ENCODE measurements around the gene UPF1.

Gene UPF1

GRCh38 chr19:18831524-18832305 lies at the start of gene UPF1:
UPF1 (plus strand) TSS chr19:18831959; CDS start chr19:18832210, 251 bp downstream.
- no peak for FAIRE-seq

DNA sequence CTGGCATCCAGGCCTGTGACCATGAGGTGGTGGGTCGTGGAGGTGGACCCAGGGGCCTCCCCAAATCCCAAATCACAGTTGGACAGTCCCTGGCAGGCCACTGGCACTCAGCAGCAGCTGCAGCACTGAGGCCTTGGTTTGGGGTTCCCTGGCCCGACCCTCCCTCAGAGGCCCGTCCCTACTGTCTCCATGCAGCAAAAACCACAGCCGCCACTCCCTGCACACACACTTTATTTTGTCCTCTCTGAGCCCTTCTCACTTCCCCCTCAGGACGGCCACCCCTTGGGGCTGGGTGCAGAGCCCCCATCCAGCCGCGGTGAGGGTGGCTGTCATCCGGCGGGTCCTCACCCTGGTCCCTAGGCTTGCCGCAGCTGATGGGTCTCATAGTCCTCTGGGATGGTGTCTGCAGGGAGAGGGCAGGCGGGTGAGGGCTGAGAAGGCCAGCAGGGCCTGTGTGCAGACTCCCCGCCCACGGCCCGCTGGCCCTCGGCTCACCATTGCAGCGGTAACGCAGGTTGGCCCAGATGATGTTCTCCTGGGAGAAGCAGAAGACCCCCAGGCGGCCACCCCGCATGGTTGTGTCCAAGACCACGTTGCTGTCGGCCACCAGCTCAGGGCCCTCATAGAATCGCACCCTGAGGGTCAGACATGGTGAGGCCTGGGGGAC lies 49.1 kb upstream of the UPF1 start:
- FAIRE-seq: no peak

DNA sequence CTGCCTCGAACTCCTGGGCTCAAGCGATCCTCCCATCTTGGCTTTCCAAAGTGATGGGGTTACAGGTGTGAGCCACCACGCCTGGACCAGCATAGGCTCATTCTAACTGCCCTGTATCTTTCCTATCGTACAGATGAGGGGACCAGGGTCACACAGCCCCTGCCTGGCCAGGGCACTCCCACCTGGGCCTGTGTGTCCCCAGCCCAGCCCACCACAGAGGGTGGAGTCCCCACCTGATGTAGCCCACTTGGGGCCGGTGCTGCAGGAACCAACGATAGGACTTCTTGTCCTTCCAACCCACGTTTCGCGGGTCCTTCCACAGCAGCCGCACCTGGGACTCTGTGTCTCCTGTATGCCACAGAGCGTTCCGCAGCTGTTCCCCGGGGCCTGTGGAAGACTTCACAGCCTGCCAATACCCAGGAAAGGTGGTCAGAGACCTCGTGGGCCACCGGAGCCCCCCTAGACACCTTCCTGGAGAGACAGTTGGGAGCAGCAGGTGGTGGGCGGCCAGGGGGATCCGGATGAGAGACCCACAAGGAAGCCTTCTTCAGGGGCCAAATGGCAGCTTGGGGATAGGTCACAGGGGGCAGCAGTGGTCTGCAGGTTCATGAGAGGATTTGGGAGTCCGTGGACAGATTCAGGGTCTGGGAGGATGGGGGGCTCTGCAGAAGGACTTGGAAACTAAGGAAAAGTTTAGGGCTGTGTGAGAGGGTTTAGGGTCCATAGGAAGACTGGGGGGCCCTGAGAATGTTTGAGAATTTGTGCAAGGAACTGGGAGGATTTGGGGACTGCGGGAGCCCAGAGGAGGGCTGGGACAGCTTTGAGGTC lies 47.6 kb upstream of the UPF1 start:
- FAIRE-seq: no peak

GRCh38 chr19:18784786-18785120 lies 47.0 kb upstream of the UPF1 start:
- no peak for FAIRE-seq

- no peak for FAIRE-seq
Measured at GRCh38 chr19:18785179-18786124, 46.3 kb upstream of the UPF1 start.

- no peak for FAIRE-seq
Measured at GRCh38 chr19:18788529-18789421, 43.0 kb upstream of the UPF1 start.

GRCh38 chr19:18789422-18789869 lies 42.3 kb upstream of the UPF1 start:
- no peak for FAIRE-seq

- FAIRE-seq: no peak
Measured at GRCh38 chr19:18789883-18790565, 41.7 kb upstream of the UPF1 start.

DNA sequence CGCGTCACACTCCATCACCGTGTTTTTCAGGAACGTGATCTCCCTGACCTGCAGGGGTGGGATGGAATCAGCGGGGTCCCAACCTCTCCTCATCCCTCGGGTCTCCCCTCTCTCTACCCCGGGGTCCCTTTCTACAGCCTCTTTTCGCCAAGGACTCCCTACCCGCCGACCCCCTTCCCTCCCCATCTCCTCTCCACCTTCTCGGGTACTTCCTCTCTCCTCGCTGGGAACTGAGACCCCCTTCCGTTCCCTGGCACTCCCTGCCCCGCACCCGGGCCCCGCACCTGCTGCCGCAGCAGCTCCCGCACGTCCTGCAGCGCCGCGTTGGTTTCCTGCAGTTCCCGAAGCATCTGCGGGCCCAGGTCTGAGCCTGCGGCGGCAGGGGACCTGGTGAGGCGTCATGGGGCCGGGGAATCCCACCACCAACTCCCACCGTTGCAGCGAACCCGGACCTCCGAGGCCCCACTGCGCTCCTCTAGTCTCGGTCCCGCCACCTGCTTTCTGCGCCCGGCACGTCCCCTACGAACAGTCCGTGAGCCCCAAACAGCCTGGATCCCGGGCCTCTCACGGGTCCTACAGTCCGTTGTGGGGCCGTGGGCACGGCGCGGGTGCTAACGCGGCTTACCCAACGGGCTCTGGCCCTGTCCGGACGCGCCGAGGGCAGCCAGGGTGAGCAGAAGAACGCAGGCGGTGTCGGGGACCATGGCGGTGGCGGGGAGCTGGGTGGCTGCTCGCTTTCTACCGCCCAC lies 41.0 kb upstream of the UPF1 start, which contains the start of gene COMP:
COMP (minus strand) TSS at position 740 of the 749 bp plus-strand sequence; CDS start at position 704, 36 bp downstream.
- no peak for FAIRE-seq

DNA sequence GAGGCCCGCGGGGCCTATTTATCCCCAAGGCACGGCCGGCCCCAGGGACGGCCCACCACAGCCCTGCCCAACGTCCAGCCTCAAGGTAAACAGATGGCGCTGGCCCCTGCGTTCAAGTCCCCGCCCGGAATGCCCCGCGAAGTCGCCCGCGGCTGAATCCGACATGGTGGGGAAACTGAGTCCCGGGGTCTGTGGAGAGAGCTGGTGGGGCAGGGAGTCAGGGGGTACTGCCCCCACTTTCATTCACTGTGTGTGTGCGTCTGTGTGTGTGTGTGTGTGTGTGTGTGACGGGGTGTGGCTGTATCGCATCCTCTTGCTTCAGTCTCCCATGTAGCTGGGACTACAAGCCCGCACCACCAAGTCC lies 40.5 kb upstream of the UPF1 start:
- FAIRE-seq: no peak

DNA sequence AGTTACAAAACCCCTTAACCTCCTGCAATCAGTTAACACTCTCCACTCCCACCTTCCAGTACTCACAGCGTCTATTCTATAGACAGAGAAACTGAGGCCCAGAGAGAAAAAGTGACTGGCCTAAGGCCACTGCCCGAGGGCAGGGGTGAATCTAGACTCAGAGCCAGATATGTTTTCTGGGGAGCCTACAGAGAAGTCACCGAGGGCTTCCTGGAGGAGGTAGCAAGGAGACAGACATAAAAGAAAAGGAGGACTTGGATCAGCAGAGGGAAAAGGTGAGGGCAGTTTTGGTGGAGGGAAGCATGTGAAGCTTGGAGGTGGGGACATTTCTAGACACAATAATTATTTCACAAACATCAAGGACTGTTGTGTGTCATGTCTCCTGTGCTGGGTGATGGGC lies 39.1 kb upstream of the UPF1 start:
- FAIRE-seq: no peak

DNA sequence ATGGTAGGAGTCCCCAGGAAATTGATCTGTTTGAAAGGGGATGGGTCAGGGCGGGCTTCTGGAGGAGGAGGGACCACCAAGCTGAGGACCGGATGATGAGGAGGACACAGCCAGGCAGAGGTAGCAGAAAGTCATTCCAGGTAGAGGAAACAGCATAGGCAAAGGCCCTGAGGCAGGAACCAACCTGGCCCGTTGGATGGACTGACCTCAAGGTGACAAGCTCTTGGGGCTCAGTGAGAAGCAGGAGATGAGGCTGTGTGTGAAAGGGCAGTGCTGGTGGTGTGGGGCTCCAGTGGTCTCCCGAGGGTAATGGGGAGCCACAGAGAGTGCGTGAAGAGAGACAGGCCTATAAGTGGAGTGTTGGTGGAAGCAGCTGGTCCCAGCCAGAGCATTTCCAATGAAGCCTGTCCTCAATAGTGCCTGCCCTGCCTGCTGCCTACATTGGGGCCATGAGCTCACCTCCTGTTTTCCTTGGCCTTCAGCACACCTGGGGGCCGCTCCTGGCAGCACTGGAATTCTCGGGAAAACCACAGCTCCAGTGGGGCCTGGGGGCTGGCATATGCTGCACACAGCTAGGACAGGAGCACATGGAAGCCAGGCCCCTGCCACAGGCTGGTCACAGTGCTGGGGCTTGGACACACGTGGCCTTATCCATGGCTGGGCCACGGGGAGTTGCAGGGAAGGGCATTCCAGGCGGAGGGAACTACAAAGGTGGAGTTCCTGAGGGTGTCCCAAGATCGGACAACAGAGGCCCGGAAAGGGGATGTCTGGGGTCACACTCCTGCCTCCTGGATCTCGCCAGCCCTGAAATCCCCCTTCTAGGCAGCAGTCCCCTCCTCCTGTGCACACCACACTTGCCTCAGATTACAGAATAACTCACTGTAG lies 38.4 kb upstream of the UPF1 start:
- no peak for FAIRE-seq

DNA sequence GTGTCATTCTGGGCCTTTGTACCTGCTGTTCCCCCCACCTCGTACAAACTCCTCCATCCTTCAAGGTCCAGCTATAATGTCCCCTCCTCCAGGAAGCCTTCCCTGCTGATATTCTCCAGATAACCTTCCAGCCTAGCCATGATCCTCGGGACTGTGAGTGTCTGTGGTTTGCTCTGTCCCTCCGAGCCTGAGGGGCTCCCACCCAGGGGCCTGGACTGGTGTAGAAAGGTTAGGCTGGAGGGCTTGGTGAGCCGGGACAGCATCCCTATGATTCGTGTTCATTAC lies 37.8 kb upstream of the UPF1 start:
- FAIRE-seq: no peak

DNA sequence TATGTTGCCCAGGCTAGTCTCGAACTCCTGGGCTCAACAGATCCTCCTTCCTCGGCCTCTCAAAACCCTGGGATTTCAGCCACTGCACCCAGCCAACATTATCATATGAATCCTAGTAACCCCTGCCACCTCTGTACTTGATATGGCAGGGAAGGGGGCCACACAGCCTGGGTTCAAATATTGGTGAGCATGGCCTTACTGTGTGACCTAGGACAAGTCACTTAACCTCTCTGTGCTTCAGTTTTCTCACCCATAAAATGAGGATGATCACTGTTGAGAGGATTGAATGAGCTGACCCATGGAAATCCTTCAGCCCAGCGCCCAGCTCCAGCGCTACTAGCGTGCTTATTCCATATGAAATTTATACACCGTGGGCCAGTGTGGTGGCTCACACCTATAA lies 37.1 kb upstream of the UPF1 start:
- FAIRE-seq: no peak

DNA sequence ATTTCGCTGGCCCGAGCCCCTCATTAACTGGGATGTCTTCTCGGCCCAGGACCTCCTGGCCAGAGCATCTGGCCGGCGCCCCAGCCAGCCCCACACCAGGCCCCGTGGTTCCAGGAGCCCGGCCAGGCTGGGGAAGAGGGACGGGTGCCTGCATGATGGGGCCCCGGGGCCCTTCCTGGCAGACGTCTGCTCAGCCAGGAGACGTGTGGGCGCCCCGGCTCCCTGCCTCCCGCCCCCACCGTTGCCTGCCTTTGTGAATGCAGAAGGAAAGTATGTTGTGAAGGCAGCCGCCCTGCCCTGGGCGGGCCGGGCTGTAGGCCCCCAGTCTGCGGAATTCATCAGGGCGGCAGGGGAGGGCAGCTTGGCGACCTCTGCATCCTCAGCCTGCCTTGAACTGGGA lies 36.2 kb upstream of the UPF1 start:
- no peak for FAIRE-seq

DNA sequence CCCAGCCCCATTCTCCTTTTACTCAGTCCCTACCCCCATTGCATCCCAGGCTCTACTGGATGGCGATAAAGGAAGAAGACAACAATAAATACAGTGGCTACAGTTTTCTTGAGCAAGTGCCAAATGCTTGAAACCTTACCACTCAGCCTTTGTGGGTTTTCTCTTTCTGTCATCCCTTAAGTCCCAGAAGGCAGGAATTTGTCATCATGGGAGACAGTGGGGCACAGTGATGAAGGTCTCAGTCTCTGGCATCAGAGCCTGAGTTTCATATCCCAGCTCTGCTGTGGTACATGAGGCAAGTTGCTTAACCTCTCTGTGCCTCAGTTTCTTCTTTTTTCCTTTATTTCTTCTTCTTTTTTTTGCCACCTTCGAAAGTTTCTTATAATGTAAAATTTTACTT lies 35.5 kb upstream of the UPF1 start:
- no peak for FAIRE-seq

- FAIRE-seq: no peak
Measured at GRCh38 chr19:18798384-18799352, 33.1 kb upstream of the UPF1 start.

DNA sequence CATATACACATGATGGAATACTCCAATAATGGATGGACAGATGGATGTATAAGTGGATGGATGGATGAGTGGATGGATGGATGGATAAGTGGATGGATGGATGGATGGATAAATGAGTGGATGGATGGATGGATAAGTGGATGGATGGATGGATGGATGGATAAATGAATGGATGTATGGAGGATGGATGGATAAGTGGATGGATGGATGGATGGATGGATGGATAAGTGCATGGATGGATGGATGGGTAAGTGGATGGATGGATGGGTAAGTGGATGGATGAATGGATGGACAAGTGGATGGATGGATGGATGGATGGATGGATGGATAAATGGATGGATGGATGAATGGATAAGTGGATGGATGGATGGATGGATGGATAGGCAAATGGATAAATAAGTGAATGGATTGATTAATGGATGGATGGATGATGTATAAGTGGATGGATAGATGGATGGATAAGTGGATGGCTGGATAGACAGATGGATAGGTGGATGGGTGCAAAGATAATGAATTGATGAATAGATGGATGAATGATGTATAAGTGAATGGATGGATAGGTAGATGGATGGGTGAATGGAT lies 32.3 kb upstream of the UPF1 start:
- FAIRE-seq: no peak
